ENCODE data around the gene RNF157. TPM values are rescaled to one million over a fixed set of nuclear protein-coding genes. Genes with fewer than 3 reads are reported as not detected.

The RNF157 gene
- total RNA-seq, 4 donors from 2014 or later: 0.85 to 3.4 (median 1.3) TPM

GRCh38 chr17:76238847-76239537, 1.3 kb downstream of the RNF157 start:
- TF ChIP-seq CTCF (IDR thresholded peaks at IDR 0.05) (no peak), POLR2A (IDR thresholded peaks at IDR 0.05) (no peak), EP300 (IDR thresholded peaks at IDR 0.05) (no peak), POLR2AphosphoS5 (IDR thresholded peaks at IDR 0.05) (no peak)
- DNase-seq (ENCODE audit: low spot score in 2 of 2): no peak
- H3K36me3 ChIP-seq: no peaks in the 10 kb centered on the region
- 53% methylated on average over 11 of the region's 11 CpGs for WGBS
- no peak overlapping the region for H3K27ac ChIP-seq
- H3K4me1 ChIP-seq: peaks cover 21% of the 10 kb centered on the region
- H3K4me3 ChIP-seq: no peak overlapping the region
- peaks cover 17% of the 10 kb centered on the region for H3K27me3 ChIP-seq
- no peaks in the 10 kb centered on the region for H3K9me3 ChIP-seq

- WGBS: 76% methylated on average over 7 of the region's 7 CpGs
- H3K27ac ChIP-seq: no peak overlapping the region
- DNase-seq (ENCODE audit: low spot score in 2 of 2): no peak
- peaks cover 21% of the 10 kb centered on the region for H3K4me1 ChIP-seq
- H3K27me3 ChIP-seq: peaks cover 8% of the 10 kb centered on the region
- no peaks in the 10 kb centered on the region for H3K9me3 ChIP-seq
- no peak overlapping the region for H3K4me3 ChIP-seq
- H3K36me3 ChIP-seq: no peaks in the 10 kb centered on the region
- no peak for TF ChIP-seq POLR2AphosphoS5 (IDR thresholded peaks at IDR 0.05)
- no peak for TF ChIP-seq POLR2A (IDR thresholded peaks at IDR 0.05)
- no peak for TF ChIP-seq EP300 (IDR thresholded peaks at IDR 0.05)
- no peak for TF ChIP-seq CTCF (IDR thresholded peaks at IDR 0.05)
Measured at GRCh38 chr17:76237859-76238313, 2.4 kb downstream of the RNF157 start.

GRCh38 chr17:76236603-76237002, 3.7 kb downstream of the RNF157 start:
- no peak overlapping the region for H3K4me3 ChIP-seq
- H3K4me1 ChIP-seq: peaks cover 20% of the 10 kb centered on the region
- peaks cover 7% of the 10 kb centered on the region for H3K27me3 ChIP-seq
- no peaks in the 10 kb centered on the region for H3K9me3 ChIP-seq
- no peak for TF ChIP-seq POLR2A (IDR thresholded peaks at IDR 0.05)
- TF ChIP-seq POLR2AphosphoS5 (IDR thresholded peaks at IDR 0.05): no peak
- no peak for TF ChIP-seq EP300 (IDR thresholded peaks at IDR 0.05)
- no peak for TF ChIP-seq CTCF (IDR thresholded peaks at IDR 0.05)
- H3K36me3 ChIP-seq: no peaks in the 10 kb centered on the region
- DNase-seq (ENCODE audit: low spot score in 2 of 2): no peak
- no peak overlapping the region for H3K27ac ChIP-seq

GRCh38 chr17:76235883-76236282, 4.4 kb downstream of the RNF157 start:
- no peaks in the 10 kb centered on the region for H3K36me3 ChIP-seq
- H3K4me3 ChIP-seq: no peak overlapping the region
- WGBS: 90% methylated on average over 2 of the region's 2 CpGs
- H3K4me1 ChIP-seq: peaks cover 13% of the 10 kb centered on the region
- DNase-seq (ENCODE audit: low spot score in 2 of 2): no peak
- no peak for TF ChIP-seq CTCF (IDR thresholded peaks at IDR 0.05)
- TF ChIP-seq POLR2A (IDR thresholded peaks at IDR 0.05): no peak
- no peak for TF ChIP-seq EP300 (IDR thresholded peaks at IDR 0.05)
- no peak for TF ChIP-seq POLR2AphosphoS5 (IDR thresholded peaks at IDR 0.05)
- peaks cover 5% of the 10 kb centered on the region for H3K27me3 ChIP-seq
- no peaks in the 10 kb centered on the region for H3K9me3 ChIP-seq
- no peak overlapping the region for H3K27ac ChIP-seq

GRCh38 chr17:76234354-76234679, 6.0 kb downstream of the RNF157 start:
- no peaks in the 10 kb centered on the region for H3K36me3 ChIP-seq
- TF ChIP-seq CTCF (IDR thresholded peaks at IDR 0.05): no peak
- no peak for TF ChIP-seq EP300 (IDR thresholded peaks at IDR 0.05)
- no peak for TF ChIP-seq POLR2A (IDR thresholded peaks at IDR 0.05)
- TF ChIP-seq POLR2AphosphoS5 (IDR thresholded peaks at IDR 0.05): no peak
- peaks cover 3% of the 10 kb centered on the region for H3K4me1 ChIP-seq
- WGBS: 85% methylated on average over 5 of the region's 5 CpGs
- DNase-seq (ENCODE audit: low spot score in 2 of 2): no peak
- H3K27me3 ChIP-seq: peaks cover 5% of the 10 kb centered on the region
- no peaks in the 10 kb centered on the region for H3K9me3 ChIP-seq
- H3K27ac ChIP-seq: no peak overlapping the region
- no peak overlapping the region for H3K4me3 ChIP-seq
